GM19324 (cell line): ENCODE measurements around the gene FREM3.

Experiments
- ATAC-seq: cut with Tn5 transposase; IDR thresholded peaks from one replicate; pipeline ENCODE4 v1.9.1; 2021; ENCODE audit warnings: mild to moderate bottlenecking, moderate library complexity; ENCODE audit not compliant: unreplicated experiment, low FRiP score

FREM3 gene

DNA sequence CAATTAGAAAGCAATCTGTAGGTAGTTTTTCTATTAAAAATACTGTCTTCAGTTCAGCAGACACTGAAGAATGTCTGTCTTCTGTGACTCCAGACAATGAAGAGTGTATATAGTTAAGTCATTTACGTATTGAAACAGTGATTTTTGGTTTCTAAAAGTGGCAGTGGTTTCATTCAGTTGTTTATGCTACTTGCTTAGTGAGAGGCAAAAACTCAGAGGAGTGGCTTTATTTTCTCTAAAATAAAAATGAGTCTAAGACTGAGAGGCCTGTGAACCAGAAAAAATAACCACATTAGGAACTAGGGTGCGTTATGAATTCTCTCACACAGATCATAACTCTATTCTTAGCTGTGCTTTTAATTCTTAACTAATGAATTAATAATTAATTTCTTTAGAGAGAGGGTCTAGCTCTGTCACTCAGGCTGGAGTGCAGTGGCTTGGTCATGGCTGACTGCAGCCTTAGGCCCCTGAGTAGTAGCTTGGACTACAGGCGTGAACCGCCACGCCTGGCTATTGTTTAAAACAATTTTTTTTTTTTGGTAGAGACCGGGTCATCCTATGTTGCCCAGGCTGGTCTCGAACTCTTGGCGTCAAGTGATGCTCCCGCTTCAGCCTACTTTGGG is 31.4 kb downstream of the FREM3 start:
- peak; percentile 95 for ATAC-seq

GRCh38 chr4:143667461-143667860 is 33.0 kb downstream of the FREM3 start:
- no peak for ATAC-seq

- ATAC-seq, result no peak
Measured at GRCh38 chr4:143658336-143658735, 42.1 kb downstream of the FREM3 start.

DNA sequence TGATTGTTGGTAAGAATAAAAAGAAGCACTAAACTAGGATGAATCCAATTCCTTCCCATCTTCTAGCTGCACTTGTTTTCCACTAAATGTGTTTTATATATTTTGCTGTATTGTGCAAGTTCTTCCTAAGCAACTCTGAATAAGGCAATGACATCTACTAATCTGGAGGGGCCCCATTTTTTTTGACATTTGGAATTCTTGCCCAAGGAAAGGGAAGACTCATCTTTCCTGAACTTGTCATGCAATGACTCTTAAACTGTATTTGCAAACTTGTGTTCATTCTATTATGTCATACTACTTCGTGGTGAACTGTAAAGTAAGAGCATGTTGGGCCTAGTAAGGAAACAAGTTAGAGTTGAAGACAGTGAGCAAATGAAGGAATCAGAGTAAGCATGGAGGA is 45.9 kb downstream of the FREM3 start:
- no peak for ATAC-seq

GRCh38 chr4:143653031-143653430 is 47.4 kb downstream of the FREM3 start:
- no peak for ATAC-seq

- no peak for ATAC-seq
Measured at GRCh38 chr4:143643399-143643798, 57.1 kb downstream of the FREM3 start.

DNA sequence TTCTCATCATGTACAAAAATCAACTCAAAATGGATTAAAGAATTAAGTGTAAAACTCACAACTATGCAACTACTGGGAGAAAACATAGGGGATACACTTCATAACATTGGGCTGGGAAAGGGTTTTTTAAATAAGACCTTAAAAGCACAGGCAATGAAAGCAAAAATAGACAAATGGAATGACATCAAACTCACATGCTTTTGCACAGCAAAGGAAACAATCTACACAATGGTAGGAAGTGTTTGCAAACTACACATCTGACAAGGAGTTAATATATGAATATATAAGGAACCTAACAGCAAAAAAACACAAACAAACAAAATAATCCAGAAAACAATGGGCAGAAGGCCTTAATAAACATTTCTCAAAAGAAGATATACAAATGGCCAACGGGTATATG is 57.9 kb downstream of the FREM3 start:
- ATAC-seq, result no peak

DNA sequence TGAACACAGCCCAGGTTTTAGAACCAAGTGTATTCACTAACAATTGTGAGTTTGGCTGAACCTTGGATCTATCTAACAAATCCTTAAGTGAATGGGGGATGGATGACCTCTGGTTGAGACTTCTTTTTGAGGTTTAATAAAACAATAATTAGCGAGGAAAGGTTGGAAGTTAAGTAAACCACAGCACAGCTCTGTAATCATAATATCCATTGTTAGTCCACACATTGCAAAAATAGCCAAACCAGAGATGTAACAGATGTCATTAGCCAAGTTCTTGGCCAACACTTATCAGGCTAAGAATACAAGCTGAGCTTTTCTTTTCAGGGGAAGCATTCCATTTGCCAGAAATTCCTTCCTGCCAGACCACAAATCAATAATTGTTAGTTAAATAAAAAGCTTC is 59.1 kb downstream of the FREM3 start:
- ATAC-seq, result no peak

DNA sequence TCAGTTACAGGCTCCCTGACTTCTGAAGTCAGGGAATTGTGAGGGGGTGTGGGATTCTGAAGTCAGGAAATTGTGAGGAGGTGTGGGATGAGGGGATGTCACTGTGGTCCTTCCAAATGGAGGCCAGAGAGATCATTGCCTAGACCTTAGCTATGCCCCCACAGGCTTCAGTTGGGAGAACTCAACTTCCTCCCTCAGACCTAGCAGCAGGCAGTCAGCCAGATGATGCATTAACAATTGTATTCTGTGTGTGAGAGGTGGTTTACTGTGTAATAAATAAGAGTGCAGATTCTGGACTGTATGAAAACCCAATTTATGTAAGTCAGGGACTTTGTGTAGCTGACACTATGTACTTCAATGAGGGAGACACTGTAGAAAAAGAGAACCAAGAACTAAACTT is 65.7 kb downstream of the FREM3 start:
- ATAC-seq, result no peak

DNA sequence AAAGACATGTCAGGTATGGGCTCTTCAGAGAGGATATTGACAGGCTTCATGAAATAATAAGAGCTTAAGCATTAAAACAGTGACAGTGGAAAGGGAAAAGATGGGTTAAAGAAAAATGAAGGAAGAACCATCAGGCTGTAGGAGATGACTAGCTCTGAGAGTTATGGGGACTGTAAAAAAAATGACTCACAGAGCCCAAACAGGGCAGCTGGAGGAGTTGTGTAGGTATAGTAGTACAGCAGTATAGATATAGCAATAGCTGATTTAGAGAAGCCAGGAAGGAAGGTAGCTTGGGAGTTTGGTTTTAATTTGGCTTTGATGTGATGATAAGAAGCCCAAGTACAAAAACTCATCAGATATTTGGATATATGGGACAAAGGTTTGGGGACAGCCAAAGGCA is 66.6 kb downstream of the FREM3 start:
- ATAC-seq, result no peak

DNA sequence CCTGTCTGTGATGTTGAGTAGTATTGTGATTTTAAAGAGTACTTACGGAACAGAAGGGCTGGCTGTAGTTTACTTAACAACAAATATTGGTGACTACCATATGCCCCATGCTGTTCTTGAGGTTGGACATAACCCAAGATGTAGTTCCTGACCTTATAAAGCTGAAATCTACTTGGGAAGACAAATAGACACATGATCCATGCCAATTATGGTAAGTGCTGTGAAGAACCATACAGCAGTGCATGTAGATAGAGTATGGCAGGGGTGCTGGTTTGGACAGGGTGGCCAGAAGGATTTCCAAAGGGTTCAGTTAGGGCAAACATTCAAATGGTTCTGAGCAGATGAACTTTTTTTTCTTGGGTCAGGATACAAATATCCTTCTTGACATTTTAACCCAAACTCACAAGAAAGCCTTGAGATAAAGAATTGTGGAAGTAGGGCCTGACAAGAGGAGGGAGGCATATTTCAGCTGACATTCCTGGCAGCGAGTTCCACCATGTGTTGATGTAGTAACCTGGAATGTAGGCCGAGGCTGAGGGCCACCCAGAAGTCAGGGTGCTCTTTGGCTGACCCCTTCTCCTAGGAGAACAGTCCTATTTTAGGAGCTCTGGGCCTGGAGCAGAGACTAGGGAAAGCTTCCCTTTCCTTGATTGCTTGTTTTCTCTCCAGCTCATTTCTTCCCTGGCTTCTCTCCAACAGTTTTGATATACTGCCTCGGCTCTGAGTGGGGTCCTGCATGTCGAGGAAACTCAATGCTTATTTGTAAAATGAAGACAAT is 74.2 kb downstream of the FREM3 start:
- ATAC-seq, result no peak

GRCh38 chr4:143625632-143626031 is 74.8 kb downstream of the FREM3 start:
- no peak for ATAC-seq

- no peak for ATAC-seq
Measured at GRCh38 chr4:143623896-143624295, 76.6 kb downstream of the FREM3 start.

GRCh38 chr4:143618811-143619210 is 81.7 kb downstream of the FREM3 start:
- no peak for ATAC-seq

DNA sequence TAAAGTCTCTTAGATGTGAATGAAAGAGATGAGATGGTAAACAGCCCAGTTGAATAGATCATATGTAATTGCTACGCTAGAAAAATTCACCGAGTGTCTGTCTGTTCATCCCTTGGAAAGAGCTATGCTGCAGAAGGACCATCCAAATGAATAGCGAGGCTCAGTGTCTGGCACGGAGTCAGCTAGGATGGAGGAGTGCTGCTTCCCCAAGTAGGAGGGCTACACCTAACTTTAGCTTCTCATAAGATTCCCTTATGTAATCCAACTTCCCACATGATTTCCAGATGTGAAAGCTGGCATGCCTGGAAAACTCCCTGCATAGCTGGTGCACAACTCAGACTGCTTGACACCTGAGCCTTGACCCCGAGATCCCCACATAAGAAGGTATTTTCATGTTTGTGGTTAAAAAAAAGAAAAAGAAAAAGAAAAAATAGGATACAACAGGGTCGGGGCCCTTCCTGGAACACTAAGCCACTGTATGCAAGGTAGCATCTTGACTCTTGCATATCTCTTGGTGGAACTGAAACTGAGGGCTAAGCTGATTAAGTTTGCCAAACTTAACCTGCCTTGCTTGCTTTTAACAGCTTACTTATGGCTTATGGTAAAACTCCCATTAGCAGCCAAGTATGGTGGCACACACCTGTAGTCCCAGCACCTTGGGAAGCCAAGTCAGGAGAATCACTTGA is 82.3 kb downstream of the FREM3 start:
- ATAC-seq, result no peak

- ATAC-seq, result no peak
Measured at GRCh38 chr4:143616771-143617170, 83.7 kb downstream of the FREM3 start.

GRCh38 chr4:143609492-143609891 is 91.0 kb downstream of the FREM3 start:
- ATAC-seq, result no peak

DNA sequence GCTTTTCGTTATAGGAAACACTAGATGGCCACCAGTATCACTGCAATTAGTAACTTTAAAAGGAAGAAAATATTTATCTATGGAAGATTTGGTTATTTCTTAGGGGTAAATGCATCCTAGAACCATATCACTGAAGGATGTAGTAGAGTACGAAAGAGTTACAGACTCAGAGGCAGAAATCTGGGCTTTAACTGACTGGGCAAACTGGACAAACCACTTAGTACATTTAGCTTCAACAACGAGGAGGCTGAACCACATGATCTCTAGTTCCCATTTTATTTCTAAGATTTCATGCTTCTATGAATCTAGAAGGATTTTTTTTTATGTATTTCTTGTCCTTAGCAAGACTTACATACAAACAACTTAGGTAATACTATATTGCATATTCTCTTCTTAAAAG is 94.0 kb downstream of the FREM3 start:
- ATAC-seq, result no peak

DNA sequence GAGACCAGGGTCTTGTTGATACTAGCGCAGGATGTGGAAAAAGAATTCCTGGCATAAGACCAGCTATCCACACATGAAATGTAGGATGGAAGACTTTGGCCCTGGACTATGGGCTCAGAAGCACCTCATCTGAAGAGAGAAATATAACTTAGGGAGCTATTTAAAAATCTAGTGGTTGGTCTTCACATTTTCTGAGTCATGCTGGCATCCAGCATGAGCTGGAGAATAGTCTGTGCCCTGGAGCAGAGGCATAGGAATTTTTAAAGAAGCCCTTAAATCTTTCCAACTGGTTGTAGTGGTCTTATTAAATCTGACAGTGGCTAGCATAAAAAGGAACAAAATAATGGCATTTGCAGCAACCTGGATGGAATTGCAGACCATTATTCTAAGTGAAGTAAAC is 100.6 kb downstream of the FREM3 start:
- ATAC-seq, result no peak

GRCh38 chr4:143598816-143599215 is 101.7 kb downstream of the FREM3 start:
- no peak for ATAC-seq

DNA sequence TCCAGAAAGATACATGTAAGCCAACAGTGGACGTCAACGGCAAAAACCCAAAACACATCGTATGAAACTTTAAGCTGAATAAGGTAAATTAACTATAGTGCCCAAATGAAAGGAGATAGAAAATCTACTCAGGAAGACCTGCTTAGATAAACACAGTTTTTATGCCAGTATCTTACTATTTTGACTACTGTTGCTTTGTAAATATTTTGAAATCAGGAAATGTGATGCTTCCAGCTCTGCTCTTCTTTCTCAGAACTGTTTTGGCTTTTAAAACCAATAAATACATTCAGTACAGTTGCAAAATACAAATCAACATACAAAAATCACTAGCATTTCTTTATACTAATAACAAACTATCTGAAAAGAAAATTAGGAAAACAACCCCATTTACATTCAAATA is 103.2 kb downstream of the FREM3 start:
- no peak for ATAC-seq

DNA sequence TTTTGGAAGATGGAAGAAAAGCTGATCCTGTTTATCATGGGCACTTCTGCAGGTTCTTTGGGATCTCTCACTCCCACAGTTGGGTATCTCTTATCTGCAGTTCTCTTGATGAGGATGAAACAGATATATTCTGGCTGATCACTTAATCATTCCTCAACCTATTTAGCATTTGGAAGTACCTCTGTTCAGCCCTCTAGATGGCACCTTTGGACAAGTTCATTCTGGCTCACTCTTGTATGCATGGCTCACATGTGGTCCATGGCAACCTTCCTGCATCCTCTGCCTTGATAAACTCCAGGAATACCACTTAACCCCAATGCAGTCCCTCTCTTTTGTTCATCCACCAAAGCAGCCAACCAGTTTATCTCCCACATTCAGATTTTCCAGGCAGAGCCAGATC is 112.8 kb downstream of the FREM3 start:
- ATAC-seq, result no peak
